ENCODE measurements around the gene MKNK2. TPM values are rescaled to one million over a fixed set of nuclear protein-coding genes. Genes with fewer than 3 reads are reported as not detected.

Gene MKNK2
- total and polyA plus RNA-seq, 2 donors (not counting 1 experiment from before 2014, with no cell fraction given), result 440 to 777 TPM

DNA sequence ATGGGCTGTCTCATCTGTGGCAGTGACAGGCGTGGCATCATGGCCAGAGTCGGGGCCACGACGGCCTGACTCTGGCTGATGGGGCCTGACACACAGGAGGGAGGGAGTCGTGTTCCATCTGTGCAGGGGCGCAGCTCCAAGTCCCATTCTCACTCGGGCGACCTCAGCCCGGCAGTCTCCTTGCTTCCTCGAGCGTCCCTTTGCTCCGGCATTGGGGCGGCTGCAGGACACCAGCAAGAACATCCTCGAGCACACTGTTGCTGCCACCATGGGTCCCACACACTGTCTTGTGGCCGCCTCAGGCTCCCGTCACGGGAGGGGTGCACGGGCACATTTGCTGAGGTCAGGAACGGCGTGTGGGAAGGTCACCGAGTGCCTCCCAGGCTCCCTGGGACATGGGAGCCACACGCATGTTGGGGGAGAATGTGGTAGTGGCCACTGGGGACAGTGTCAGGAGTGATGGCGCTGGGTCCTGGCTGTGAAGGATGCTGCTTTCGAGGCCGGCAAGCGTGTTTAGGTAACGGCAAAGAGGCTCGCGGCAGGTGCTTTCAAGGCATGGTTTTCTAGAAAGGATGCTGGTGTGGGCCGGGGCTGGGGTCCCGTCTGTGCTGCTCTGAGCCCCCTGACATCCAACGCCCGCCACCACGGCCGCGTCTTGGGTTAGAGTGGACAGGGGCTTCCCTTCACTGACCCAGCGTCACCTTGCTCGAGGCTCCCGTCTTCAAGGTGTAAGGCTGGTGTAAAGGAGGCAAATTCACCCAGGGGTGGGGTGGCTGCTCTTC, 49.1 kb upstream of the MKNK2 start:
- POLR2A ChIA-PET, result no interaction called here
- H3K4me3 ChIP-seq (ENCODE audit: control extremely low read depth in 1 of 5, extremely low read depth in 1 of 5, insufficient read depth in 1 of 5, low read depth in 2 of 5, low read length in 4 of 5), result no peak overlapping the region
- no peak overlapping the region for H2AFZ ChIP-seq (ENCODE audit: insufficient read depth, low read depth, low read length, poor library complexity, severe bottlenecking)
- H3K9me3 Mint-ChIP-seq (ENCODE audit: insufficient read depth), result no peaks in the 10 kb centered on the region
- ATAC-seq (ENCODE audit: low read depth), result no peak
- H3K27me3 Mint-ChIP-seq, result no peaks in the 10 kb centered on the region
- DNase-seq, result no peak
- H3K4me1 ChIP-seq (ENCODE audit: control insufficient read depth in 2 of 2, insufficient read depth in 2 of 2, low read length in 2 of 2), result peaks cover 9 to 17% of the 10 kb centered on the region in 2 donors
- H3K4me3 Mint-ChIP-seq, result no peak overlapping the region
- H3K9me3 ChIP-seq (ENCODE audit: control extremely low read depth in 1 of 3, control insufficient read depth in 2 of 3, insufficient read depth in 1 of 3, low read length in 2 of 3), result peaks cover 0 to 12% (median 0%) of the 10 kb centered on the region in 3 donors
- H3K27me3 ChIP-seq (replicated peaks in 1 of 4; ENCODE audit: control extremely low read depth in 1 of 4, control insufficient read depth in 3 of 4, insufficient read depth in 4 of 4, low read length in 3 of 4), result no peaks in the 10 kb centered on the region
- H3K27ac ChIP-seq (ENCODE audit: low read length in 2 of 2), result no peak overlapping the region
- no peak overlapping the region for H3K9ac ChIP-seq (ENCODE audit: low read length)
- peaks cover 39% of the 10 kb centered on the region for H4K20me1 ChIP-seq (ENCODE audit: control insufficient read depth, insufficient read depth, low read length, poor library complexity, severe bottlenecking)
- CTCF ChIA-PET, result no interaction called here
- H3K36me3 ChIP-seq (replicated peaks in 1 of 2; ENCODE audit: control extremely low read depth in 1 of 2, control insufficient read depth in 1 of 2, extremely low read depth in 1 of 2, insufficient read depth in 2 of 2, low read length in 1 of 2), result peaks cover 0 to 34% of the 10 kb centered on the region in 2 experiments
- no peak overlapping the region for H3K4me2 ChIP-seq (replicated peaks; ENCODE audit: low read depth, low read length, poor library complexity, severe bottlenecking)
- peaks cover 12% of the 10 kb centered on the region for H3K4me1 Mint-ChIP-seq
- WGBS (ENCODE audit: insufficient coverage), result 95% methylated on average over 35 of the region's 39 CpGs
- H3K79me2 ChIP-seq (ENCODE audit: control insufficient read depth, insufficient read depth, low read length), result peaks cover 76% of the 10 kb centered on the region
- intact Hi-C loops (cut with micrococcal nuclease), result loop anchor here (10.0 kb wide), 1 partner anchor 195 kb away; the partner anchor contains the start of genes ADAT3 and SCAMP4
- TF ChIP-seq EZH2 (IDR thresholded peaks at IDR 0.05; ENCODE audit: borderline replicate concordance, insufficient read depth, low read depth, low read length, poor library complexity, severe bottlenecking), result no peak
- TF ChIP-seq, protein P1, sequence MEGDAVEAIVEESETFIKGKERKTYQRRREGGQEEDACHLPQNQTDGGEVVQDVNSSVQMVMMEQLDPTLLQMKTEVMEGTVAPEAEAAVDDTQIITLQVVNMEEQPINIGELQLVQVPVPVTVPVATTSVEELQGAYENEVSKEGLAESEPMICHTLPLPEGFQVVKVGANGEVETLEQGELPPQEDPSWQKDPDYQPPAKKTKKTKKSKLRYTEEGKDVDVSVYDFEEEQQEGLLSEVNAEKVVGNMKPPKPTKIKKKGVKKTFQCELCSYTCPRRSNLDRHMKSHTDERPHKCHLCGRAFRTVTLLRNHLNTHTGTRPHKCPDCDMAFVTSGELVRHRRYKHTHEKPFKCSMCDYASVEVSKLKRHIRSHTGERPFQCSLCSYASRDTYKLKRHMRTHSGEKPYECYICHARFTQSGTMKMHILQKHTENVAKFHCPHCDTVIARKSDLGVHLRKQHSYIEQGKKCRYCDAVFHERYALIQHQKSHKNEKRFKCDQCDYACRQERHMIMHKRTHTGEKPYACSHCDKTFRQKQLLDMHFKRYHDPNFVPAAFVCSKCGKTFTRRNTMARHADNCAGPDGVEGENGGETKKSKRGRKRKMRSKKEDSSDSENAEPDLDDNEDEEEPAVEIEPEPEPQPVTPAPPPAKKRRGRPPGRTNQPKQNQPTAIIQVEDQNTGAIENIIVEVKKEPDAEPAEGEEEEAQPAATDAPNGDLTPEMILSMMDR (IDR thresholded peaks at IDR 0.05), result no peak
- peak overlapping the region; percentile 6 for H3K27ac Mint-ChIP-seq

DNA sequence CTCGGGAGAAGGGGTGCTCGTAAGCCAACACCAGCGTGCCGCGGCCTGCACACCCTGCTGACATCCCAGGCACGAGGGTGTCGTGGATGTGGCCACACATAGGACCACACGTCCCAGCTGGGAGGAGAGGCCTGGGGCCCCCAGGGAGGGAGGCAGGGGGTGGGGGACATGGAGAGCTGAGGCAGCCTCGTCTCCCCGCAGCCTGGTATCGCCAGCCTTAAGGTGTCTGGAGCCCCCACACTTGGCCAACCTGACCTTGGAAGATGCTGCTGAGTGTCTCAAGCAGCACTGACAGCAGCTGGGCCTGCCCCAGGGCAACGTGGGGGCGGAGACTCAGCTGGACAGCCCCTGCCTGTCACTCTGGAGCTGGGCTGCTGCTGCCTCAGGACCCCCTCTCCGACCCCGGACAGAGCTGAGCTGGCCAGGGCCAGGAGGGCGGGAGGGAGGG, 48.0 kb upstream of the MKNK2 start:
- no peaks in the 10 kb centered on the region for H3K9me3 Mint-ChIP-seq (ENCODE audit: insufficient read depth)
- 93% methylated on average over 16 of the region's 16 CpGs for WGBS (ENCODE audit: insufficient coverage)
- H3K4me1 Mint-ChIP-seq, result peaks cover 18% of the 10 kb centered on the region
- TF ChIP-seq EZH2 (IDR thresholded peaks at IDR 0.05; ENCODE audit: borderline replicate concordance, insufficient read depth, low read depth, low read length, poor library complexity, severe bottlenecking), result no peak
- TF ChIP-seq, protein P1 (IDR thresholded peaks at IDR 0.05), result no peak
- H3K27me3 ChIP-seq (replicated peaks in 1 of 4; ENCODE audit: control extremely low read depth in 1 of 4, control insufficient read depth in 3 of 4, insufficient read depth in 4 of 4, low read length in 3 of 4), result no peaks in the 10 kb centered on the region
- no peak overlapping the region for H3K9ac ChIP-seq (ENCODE audit: low read length)
- H3K4me1 ChIP-seq (ENCODE audit: control insufficient read depth in 2 of 2, insufficient read depth in 2 of 2, low read length in 2 of 2), result peaks cover 10 to 25% of the 10 kb centered on the region in 2 donors
- no peak for ATAC-seq (ENCODE audit: low read depth)
- intact Hi-C loops (cut with micrococcal nuclease), result loop anchor here (10.0 kb wide), 1 partner anchor 194 kb away; the partner anchor contains the start of genes ADAT3 and SCAMP4
- H3K4me3 Mint-ChIP-seq, result no peak overlapping the region
- no peak overlapping the region for H2AFZ ChIP-seq (ENCODE audit: insufficient read depth, low read depth, low read length, poor library complexity, severe bottlenecking)
- H3K79me2 ChIP-seq (ENCODE audit: control insufficient read depth, insufficient read depth, low read length), result peaks cover 76% of the 10 kb centered on the region
- no peak for DNase-seq
- peaks cover 0 to 1% (median 0%) of the 10 kb centered on the region in 3 donors for H3K9me3 ChIP-seq (ENCODE audit: control extremely low read depth in 1 of 3, control insufficient read depth in 2 of 3, insufficient read depth in 1 of 3, low read length in 2 of 3)
- no peaks in the 10 kb centered on the region for H3K27me3 Mint-ChIP-seq
- H3K27ac Mint-ChIP-seq, result no peak overlapping the region
- H4K20me1 ChIP-seq (ENCODE audit: control insufficient read depth, insufficient read depth, low read length, poor library complexity, severe bottlenecking), result peaks cover 34% of the 10 kb centered on the region
- no peak overlapping the region for H3K4me2 ChIP-seq (replicated peaks; ENCODE audit: low read depth, low read length, poor library complexity, severe bottlenecking)
- H3K27ac ChIP-seq (ENCODE audit: low read length in 2 of 2), result no peak overlapping the region
- no peak overlapping the region for H3K4me3 ChIP-seq (ENCODE audit: control extremely low read depth in 1 of 5, extremely low read depth in 1 of 5, insufficient read depth in 1 of 5, low read depth in 2 of 5, low read length in 4 of 5)
- CTCF ChIA-PET, result interaction anchor here (1.1 kb wide), 1 partner anchor 12 kb away, joined by 3 read pairs; no protein-coding TSS in a partner anchor
- POLR2A ChIA-PET, result interaction anchor here (0.6 kb wide), 1 partner anchor 29 kb away, joined by 3 read pairs; no protein-coding TSS in a partner anchor
- peaks cover 0 to 32% of the 10 kb centered on the region in 2 experiments for H3K36me3 ChIP-seq (replicated peaks in 1 of 2; ENCODE audit: control extremely low read depth in 1 of 2, control insufficient read depth in 1 of 2, extremely low read depth in 1 of 2, insufficient read depth in 2 of 2, low read length in 1 of 2)

Measured in B cell (primary cell).